Mesendoderm (in vitro differentiated cells): Measurements from ENCODE around the gene ST7L.

Experiments
- DNase-seq: peaks from one replicate; pipeline ENCODE4 v3.0.0; 2013
- H2AK5ac ChIP-seq: 2 replicates; pipeline ENCODE4 v1.6.1; 2013; ENCODE audit warnings: low read length, inconsistent platforms
- H2BK120ac ChIP-seq: 2 replicates; pipeline ENCODE4 v1.6.1; 2013; ENCODE audit warnings: low read depth, mild to moderate bottlenecking, low read length, moderate library complexity, mixed read lengths
- H2BK15ac ChIP-seq: replicated peaks from 2 replicates; pipeline ENCODE4 v1.6.1; 2013; ENCODE audit warnings: low read depth, mild to moderate bottlenecking, moderate library complexity
- H2BK5ac ChIP-seq: 2 replicates; pipeline ENCODE4 v1.6.1; 2013; ENCODE audit warnings: low read length, inconsistent platforms
- H3K18ac ChIP-seq: 2 replicates; pipeline ENCODE4 v1.6.1; 2013; ENCODE audit warnings: mild to moderate bottlenecking, low read length, mixed read lengths
- H3K23ac ChIP-seq: one replicate; pipeline ENCODE4 v1.6.1; 2013; ENCODE audit warnings: low read length
- H3K27ac ChIP-seq: 2 replicates; pipeline ENCODE4 v1.5.1; 2013; ENCODE audit warnings: low read depth, mild to moderate bottlenecking, inconsistent platforms, low read length, moderate library complexity
- H3K27me3 ChIP-seq: 2 replicates; pipeline ENCODE4 v1.6.1; 2013; ENCODE audit warnings: low read length, control low read depth, mild to moderate bottlenecking, inconsistent platforms; ENCODE audit not compliant: insufficient read depth, poor library complexity
- H3K36me3 ChIP-seq: 2 replicates; pipeline ENCODE4 v1.6.1; 2013; ENCODE audit warnings: low read length, inconsistent platforms; ENCODE audit not compliant: control insufficient read depth, insufficient read depth
- H3K4ac ChIP-seq: one replicate; pipeline ENCODE4 v1.6.1; 2013; ENCODE audit warnings: low read depth, mild to moderate bottlenecking, low read length, moderate library complexity
- H3K4me1 ChIP-seq: 2 replicates; pipeline ENCODE4 v1.6.1; 2013; ENCODE audit warnings: low read depth, low read length, inconsistent platforms; ENCODE audit not compliant: control insufficient read depth
- H3K4me2 ChIP-seq: 2 replicates; pipeline ENCODE4 v1.6.1; 2013; ENCODE audit warnings: low read length
- H3K4me3 ChIP-seq: 2 replicates; pipeline ENCODE4 v1.5.1; 2013; ENCODE audit warnings: mild to moderate bottlenecking, low read length
- H3K56ac ChIP-seq: one replicate; pipeline ENCODE4 v1.6.1; 2013; ENCODE audit warnings: low read length
- H3K79me1 ChIP-seq: 2 replicates; pipeline ENCODE4 v1.6.1; 2013; ENCODE audit warnings: low read length, inconsistent platforms
- H3K79me2 ChIP-seq: 2 replicates; pipeline ENCODE4 v1.6.1; 2013; ENCODE audit warnings: mild to moderate bottlenecking, low read length; ENCODE audit not compliant: control insufficient read depth, insufficient read depth
- H3K9ac ChIP-seq: 2 replicates; pipeline ENCODE4 v1.6.1; 2013; ENCODE audit warnings: low read length, inconsistent platforms
- H4K5ac ChIP-seq: one replicate; pipeline ENCODE4 v1.6.1; 2013; ENCODE audit warnings: low read length
- H4K8ac ChIP-seq: one replicate; pipeline ENCODE4 v1.6.1; 2013; ENCODE audit warnings: low read depth, mild to moderate bottlenecking, control low read depth, low read length, moderate library complexity
- WGBS: extraction: QIAGEN DNeasy Blood & Tissue Kit; methylation state at CpG from one replicate; pipeline ENCODE4 v1.1.7; 2013; ENCODE audit warnings: low lambda C conversion rate, missing lambda C conversion rate; ENCODE audit not compliant: insufficient coverage; ENCODE audit errors: extremely low coverage; 5-methylcytosine and 5-hydroxymethylcytosine counted together

Gene ST7L

GRCh38 chr1:112502826-112503225 lies 116.1 kb downstream of the ST7L start:
- Histone ChIP-seq H3K4me2 (no peak overlapping the region), H3K27me3 (peaks cover 13% of the 10 kb centered on the region), H4K8ac (no peak overlapping the region), H3K27ac (no peak overlapping the region), H3K4ac (no peak overlapping the region), H3K18ac (no peak overlapping the region), H2AK5ac (no peak overlapping the region), H2BK5ac (no peak overlapping the region), H3K36me3 (no peaks in the 10 kb centered on the region), H3K79me1 (no peaks in the 10 kb centered on the region), H3K56ac (no peak overlapping the region), H3K23ac (no peak overlapping the region), H3K9ac (no peak overlapping the region), H3K4me3 (no peak overlapping the region), H2BK15ac (no peak overlapping the region), H4K5ac (no peak overlapping the region), H3K4me1 (no peaks in the 10 kb centered on the region), H3K79me2 (no peaks in the 10 kb centered on the region), H2BK120ac (no peak overlapping the region)
- no CpG with 5 or more reads among the region's 2 CpGs for WGBS
- DNase-seq = peak; percentile 49

DNA sequence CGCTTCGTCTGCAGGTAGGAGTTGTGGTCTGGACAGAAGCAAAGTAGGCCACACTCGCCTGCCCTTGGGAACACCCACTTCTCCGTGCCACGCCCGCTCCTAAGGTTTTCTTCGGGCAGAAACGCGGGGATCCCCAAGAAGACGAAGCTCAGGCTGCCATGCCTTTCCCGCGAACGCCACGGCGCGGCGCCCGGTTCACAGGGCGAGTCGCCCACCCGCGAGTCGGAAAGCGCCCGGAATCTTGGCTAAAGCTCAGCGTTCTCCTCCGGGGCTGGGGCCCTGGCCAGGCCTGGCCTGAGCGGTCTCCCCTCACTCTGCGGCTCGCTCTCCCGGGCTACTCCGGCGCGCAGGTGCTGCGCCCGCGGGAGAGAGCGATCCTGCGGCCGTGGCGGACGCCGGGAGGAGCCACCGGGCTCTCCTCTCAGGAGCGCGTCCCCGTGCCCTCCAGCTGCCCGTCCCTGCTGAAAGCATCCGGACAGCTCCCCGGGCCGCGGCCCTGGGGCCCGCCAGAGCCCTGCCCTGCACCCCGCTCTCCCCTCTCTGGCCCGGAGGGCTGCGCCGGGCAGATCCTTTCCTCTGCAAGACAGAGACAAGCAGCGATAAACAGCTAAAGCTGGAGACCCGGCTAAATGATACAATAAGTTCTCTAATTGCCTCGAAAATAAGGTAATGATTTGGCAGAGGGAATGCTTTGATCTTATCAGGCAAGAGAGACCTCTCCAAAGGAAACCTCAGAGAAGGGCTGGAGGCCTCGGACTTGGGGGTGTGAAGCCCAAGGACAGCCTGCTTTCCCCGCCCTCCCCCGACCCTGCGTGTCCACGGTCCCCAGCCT lies 116.9 kb downstream of the ST7L start:
- Histone ChIP-seq H3K4me3 (peak overlapping the region; percentile 3), H2BK5ac (no peak overlapping the region), H2BK15ac (no peak overlapping the region), H3K4me2 (peak overlapping the region; percentile 56), H3K79me2 (no peaks in the 10 kb centered on the region), H3K23ac (no peak overlapping the region), H3K56ac (peak overlapping the region; percentile 65), H3K4me1 (no peaks in the 10 kb centered on the region), H3K18ac (no peak overlapping the region), H3K36me3 (no peaks in the 10 kb centered on the region), H2BK120ac (no peak overlapping the region), H2AK5ac (no peak overlapping the region), H4K5ac (no peak overlapping the region), H3K27ac (no peak overlapping the region), H3K4ac (no peak overlapping the region), H3K79me1 (no peaks in the 10 kb centered on the region), H4K8ac (no peak overlapping the region), H3K9ac (peak overlapping the region; percentile 39), H3K27me3 (peaks cover 13% of the 10 kb centered on the region)
- DNase-seq = peak; percentile 58
- WGBS = no CpG with 5 or more reads among the region's 65 CpGs

DNA sequence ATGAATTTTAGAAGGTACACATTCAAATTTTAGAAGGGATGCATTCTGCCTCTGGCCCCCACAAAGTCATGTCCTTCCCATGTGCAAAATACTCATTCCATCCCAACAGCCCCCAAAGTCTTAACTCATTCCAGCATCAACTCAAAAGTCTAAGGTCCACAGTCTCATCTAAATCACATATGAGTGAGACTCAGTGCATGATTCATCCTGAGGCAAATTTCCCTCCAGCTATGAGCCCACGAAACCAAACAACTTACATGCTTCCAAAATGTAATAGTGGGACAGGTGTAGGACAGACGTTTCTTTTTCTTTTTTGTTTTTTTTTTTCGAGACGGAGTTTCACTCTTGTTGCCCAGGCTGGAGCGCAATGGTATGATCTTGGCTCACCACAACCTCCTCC lies 122.7 kb downstream of the ST7L start:
- Histone ChIP-seq H3K4me2 (no peak overlapping the region), H3K36me3 (no peaks in the 10 kb centered on the region), H3K4ac (no peak overlapping the region), H2BK120ac (no peak overlapping the region), H3K56ac (no peak overlapping the region), H2BK15ac (no peak overlapping the region), H2AK5ac (no peak overlapping the region), H3K27me3 (peaks cover 5% of the 10 kb centered on the region), H3K4me3 (no peak overlapping the region), H2BK5ac (no peak overlapping the region), H3K9ac (no peak overlapping the region), H3K79me2 (no peaks in the 10 kb centered on the region), H3K23ac (no peak overlapping the region), H4K8ac (no peak overlapping the region), H3K18ac (no peak overlapping the region), H3K27ac (no peak overlapping the region), H4K5ac (no peak overlapping the region), H3K4me1 (no peaks in the 10 kb centered on the region), H3K79me1 (no peaks in the 10 kb centered on the region)
- no peak for DNase-seq
- no CpG with 5 or more reads among the region's 5 CpGs for WGBS

DNA sequence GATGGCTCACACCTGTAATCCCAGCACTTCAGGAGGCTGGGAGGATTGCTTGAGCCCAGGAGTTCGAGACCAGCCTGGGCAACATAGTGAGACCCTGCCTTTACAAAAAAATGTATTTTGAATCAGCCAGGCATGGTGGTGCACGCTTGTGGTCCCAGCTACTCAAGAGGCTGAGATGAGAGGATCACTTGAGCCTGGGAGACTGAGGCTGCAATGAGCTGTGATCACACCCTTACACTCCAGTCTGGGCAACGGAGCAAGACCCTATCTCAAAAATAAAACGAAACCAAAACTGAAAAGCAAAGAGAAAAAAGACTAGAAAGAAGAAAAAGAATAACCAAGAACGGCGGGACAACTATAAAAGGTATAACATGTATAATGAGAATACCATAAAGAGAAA lies 125.6 kb downstream of the ST7L start:
- Histone ChIP-seq H3K27ac (no peak overlapping the region), H3K36me3 (no peaks in the 10 kb centered on the region), H3K18ac (no peak overlapping the region), H3K79me1 (no peaks in the 10 kb centered on the region), H3K4me2 (no peak overlapping the region), H2AK5ac (no peak overlapping the region), H3K4me3 (no peak overlapping the region), H3K4ac (no peak overlapping the region), H2BK15ac (no peak overlapping the region), H2BK5ac (no peak overlapping the region), H3K79me2 (no peaks in the 10 kb centered on the region), H2BK120ac (no peak overlapping the region), H3K56ac (no peak overlapping the region), H3K9ac (no peak overlapping the region), H3K4me1 (no peaks in the 10 kb centered on the region), H3K23ac (no peak overlapping the region), H4K8ac (no peak overlapping the region), H4K5ac (no peak overlapping the region), H3K27me3 (no peaks in the 10 kb centered on the region)
- DNase-seq = no peak
- no CpG with 5 or more reads among the region's 6 CpGs for WGBS

GRCh38 chr1:112492076-112492475 lies 126.9 kb downstream of the ST7L start:
- Histone ChIP-seq H3K23ac (no peak overlapping the region), H3K36me3 (no peaks in the 10 kb centered on the region), H3K27ac (no peak overlapping the region), H3K4ac (no peak overlapping the region), H2BK15ac (no peak overlapping the region), H3K4me1 (no peaks in the 10 kb centered on the region), H4K8ac (no peak overlapping the region), H4K5ac (no peak overlapping the region), H3K4me3 (no peak overlapping the region), H3K27me3 (no peaks in the 10 kb centered on the region), H2BK120ac (no peak overlapping the region), H2BK5ac (no peak overlapping the region), H3K18ac (no peak overlapping the region), H2AK5ac (no peak overlapping the region), H3K79me1 (no peaks in the 10 kb centered on the region), H3K56ac (no peak overlapping the region), H3K79me2 (no peaks in the 10 kb centered on the region), H3K9ac (no peak overlapping the region), H3K4me2 (no peak overlapping the region)
- no peak for DNase-seq
- no CpG with 5 or more reads among the region's 1 CpG for WGBS

- no CpG with 5 or more reads among the region's 5 CpGs for WGBS
- no peaks in the 10 kb centered on the region for H3K4me1 ChIP-seq
- no peaks in the 10 kb centered on the region for H3K79me2 ChIP-seq
- H3K9ac ChIP-seq = no peak overlapping the region
- H4K5ac ChIP-seq = no peak overlapping the region
- no peak overlapping the region for H3K56ac ChIP-seq
- H3K4me2 ChIP-seq = no peak overlapping the region
- H3K27ac ChIP-seq = no peak overlapping the region
- no peak overlapping the region for H4K8ac ChIP-seq
- no peak overlapping the region for H2BK5ac ChIP-seq
- H3K4ac ChIP-seq = no peak overlapping the region
- H3K4me3 ChIP-seq = no peak overlapping the region
- no peak overlapping the region for H3K23ac ChIP-seq
- no peak overlapping the region for H2AK5ac ChIP-seq
- no peaks in the 10 kb centered on the region for H3K36me3 ChIP-seq
- no peaks in the 10 kb centered on the region for H3K27me3 ChIP-seq
- H2BK15ac ChIP-seq = no peak overlapping the region
- H3K79me1 ChIP-seq = no peaks in the 10 kb centered on the region
- no peak overlapping the region for H2BK120ac ChIP-seq
- H3K18ac ChIP-seq = no peak overlapping the region
- DNase-seq = no peak
These were observed 130.8 kb downstream of the ST7L start for GRCh38 chr1:112488141-112488540.
